Hepatocyte (in vitro differentiated cells): ENCODE measurements around the gene SRPK2.
"Not testable (repeated sequence)": the region's sequence is repeated elsewhere in the genome, so short reads cannot be mapped to it uniquely, and the experiment has no call there.

Experiments used
- CTCF ChIP-seq: fragments of 200-600 bp; sonication (generic); IDR thresholded peaks from 2 replicates; pipeline ENCODE4 v1.5.1; 2016; ENCODE audit warnings: antibody characterized with exemption, mild to moderate bottlenecking; ENCODE audit not compliant: poor library complexity
- EZH2phosphoT487 ChIP-seq: fragments of 200-600 bp; sonication (generic); IDR thresholded peaks from one replicate; pipeline ENCODE4 v1.6.1; 2018; ENCODE audit warnings: antibody characterized with exemption, mild to moderate bottlenecking, low read depth, moderate library complexity; ENCODE audit not compliant: unreplicated experiment, severe bottlenecking

GRCh38 chr7:105194959-105195358, 193.8 kb downstream of the SRPK2 start:
- not testable (repeated sequence) for TF ChIP-seq CTCF, EZH2phosphoT487
